ENCODE data around the gene GRIK4. TPM values are rescaled to one million over a fixed set of nuclear protein-coding genes. Genes with fewer than 3 reads are reported as not detected.

The GRIK4 gene
- total and polyA plus RNA-seq, 9 of the 15 experiments (the other 6 are each of a cell fraction or from before 2014, with no cell fraction given): not detected

GRCh38 chr11:120827198-120827597 is 315.6 kb downstream of the GRIK4 start:
- in situ Hi-C loops (cut with MboI): no loop called here
- FAIRE-seq: no peak
- BruUV-seq (replicated peaks): no TSS peak

More at GRCh38 chr11:120827198-120827597, 315.6 kb downstream of the GRIK4 start:
- Histone ChIP-seq H3K79me2 (ENCODE audit: control insufficient read depth, insufficient read depth, low read length) (no peaks in the 10 kb centered on the region), H3K4me1 (replicated peaks in 1 of 2; ENCODE audit: control insufficient read depth in 2 of 2, insufficient read depth in 2 of 2, low read length in 2 of 2) (no peaks in the 10 kb centered on the region), H3K4me3 (no peak overlapping the region), H3K27me3 (ENCODE audit: control insufficient read depth in 2 of 2, insufficient read depth in 2 of 2, low read length in 2 of 2) (peaks cover 2 to 42% of the 10 kb centered on the region in 2 experiments; a peak in 4 of 5 replicates), H2AFZ (ENCODE audit: low read depth, low read length) (no peak overlapping the region), H3K27ac (ENCODE audit: extremely low read depth, low read depth, low read length) (no peak overlapping the region), H3K9me1 (ENCODE audit: control insufficient read depth, insufficient read depth, low read length) (no peaks in the 10 kb centered on the region), H3K9ac (ENCODE audit: insufficient read depth in 1 of 2, low read depth in 2 of 2, low read length in 2 of 2) (no peak overlapping the region), H3K4me2 (ENCODE audit: insufficient read depth, low read length) (no peak overlapping the region), H3K36me3 (ENCODE audit: control insufficient read depth, insufficient read depth, low read length) (no peaks in the 10 kb centered on the region), H4K20me1 (replicated peaks; ENCODE audit: control insufficient read depth, insufficient read depth, low read length) (peaks cover 7% of the 10 kb centered on the region; the same call in 1 of the 2 replicates), H3K9me3 (replicated peaks; ENCODE audit: control insufficient read depth, insufficient read depth, low read depth, low read length) (no peaks in the 10 kb centered on the region)
- DNase-seq (ENCODE audit: extremely low read depth in 1 of 4, low spot score in 3 of 4) (no peak), ATAC-seq (no peak)
- POLR2A ChIA-PET: interaction anchor here (0.6 kb wide), 1 partner anchor 44 kb away, joined by 3 read pairs; no protein-coding TSS in a partner anchor
- intact Hi-C loops (cut with micrococcal nuclease): no loop called here
- CTCF ChIA-PET (ENCODE audit: low intra/inter-chr PET ratio): no interaction called here
- WGBS (ENCODE audit: insufficient coverage, low coverage, missing lambda C conversion rate): 1% methylated on average over 7 of the region's 7 CpGs
- TF ChIP-seq ESRRA (IDR thresholded peaks at IDR 0.05; ENCODE audit: borderline replicate concordance, low read depth) (no peak), ZBTB34 (CRISPR knock-in tag; IDR thresholded peaks at IDR 0.05) (no peak), SLC30A9 (CRISPR knock-in tag; IDR thresholded peaks at IDR 0.05) (no peak), HDAC1 (IDR thresholded peaks at IDR 0.05) (no peak), SAFB (IDR thresholded peaks at IDR 0.05; ENCODE audit: borderline replicate concordance, low read depth, low read length) (no peak), ZNF316 (IDR thresholded peaks at IDR 0.05) (no peak), DPF2 (IDR thresholded peaks at IDR 0.05) (no peak), ZNF512 (tag; IDR thresholded peaks at IDR 0.05) (no peak), CEBPG (CRISPR knock-in tag; IDR thresholded peaks at IDR 0.05) (no peak), CEBPG (tag; conservative IDR thresholded peaks at IDR 0.05 in 1 of 2, IDR thresholded peaks at IDR 0.05 in 1 of 2) (no peak), EP400 (IDR thresholded peaks at IDR 0.05) (no peak), IRF2 (CRISPR knock-in tag; IDR thresholded peaks at IDR 0.05) (no peak), PURB (CRISPR knock-in tag; IDR thresholded peaks at IDR 0.05; ENCODE audit: low read depth) (no peak), TAF15 (IDR thresholded peaks at IDR 0.05; ENCODE audit: low read depth, low read length) (no peak), TRIM25 (IDR thresholded peaks at IDR 0.05; ENCODE audit: borderline replicate concordance) (no peak)

Data from K562 (cell line).